Erythroblast (primary cell): ENCODE results near the gene CTSZ.

Experiments used
- GATA1 ChIP-seq: IDR thresholded peaks from 2 replicates; pipeline ENCODE4 v1.6.1; 2011; ENCODE audit warnings: low read depth, mild to moderate bottlenecking, control low read depth, low read length, moderate library complexity
- POLR2A ChIP-seq: IDR thresholded peaks from 2 replicates; pipeline ENCODE4 v1.6.1; 2011; ENCODE audit warnings: mild to moderate bottlenecking, low read length

- TF ChIP-seq POLR2A (no peak), GATA1 (no peak)
Measured at GRCh38 chr20:58976061-58976730, 30.9 kb downstream of the CTSZ start.
